K562 (cell line): ENCODE data around the gene KLHDC7A. TPM values are rescaled to one million over a fixed set of nuclear protein-coding genes. Genes with fewer than 3 reads are reported as not detected.
A peak's percentile ranks its signal among the peaks of the same experiment; 100 is the strongest.

Experiments used
- ATAC-seq: fragments of 200-7000 bp; cut with Tn5 transposase; 3 replicates; pipeline ENCODE4 v1.9.1; 2020; ENCODE audit warnings: moderate library complexity
- BruUV-seq: library from RNA; stranded (reverse); fragments of 400-500 nt; replicated peaks from 2 replicates; lab custom pipeline; 2021; lab: Mats Ljungman, UMichigan
- CTCF ChIA-PET: fragments of 300-600 bp; formaldehyde crosslinking; extraction: SDS; loops from one replicate; lab custom pipeline; 2021; ENCODE audit warnings: low intra/inter-chr PET ratio; lab: Yijun Ruan, JAX
- POLR2A ChIA-PET: fragments of 300-600, 350-650 bp; sonication (Branson Sonifier 250); formaldehyde crosslinking; extraction: SDS; loops from one replicate; lab custom pipeline; 2021; ENCODE audit warnings: antibody characterized with exemption, inconsistent platforms; lab: Yijun Ruan, JAX
- DNase-seq, 4 experiments: peaks; one replicate each; pipeline versions ENCODE4 v3.0.0 to v3.0.0-alpha.2; 2011 to 2018; ENCODE audit warnings: low spot score in 3 of 4, mixed read lengths in 3 of 4; ENCODE audit errors: extremely low read depth in 1 of 4
- FAIRE-seq: peaks from 2 replicates; lab custom pipeline; 2011; peaks lifted over from hg19 to GRCh38; lab: Jason Lieb, UNC
- H2AFZ ChIP-seq: 2 replicates; pipeline ENCODE4 v1.6.0; 2011; ENCODE audit warnings: low read depth, low read length, control low read depth, inconsistent platforms
- H3K27ac ChIP-seq: fragments of 200-600 bp; 3 replicates; pipeline ENCODE4 v1.8.0; 2011; ENCODE audit warnings: low read depth, mild to moderate bottlenecking, control low read depth, inconsistent platforms, low read length, moderate library complexity, mixed read lengths; ENCODE audit errors: extremely low read depth
- H3K27me3 ChIP-seq, 2 experiments: fragments of 300-600 bp in 1 of 2; 2 replicates in 1 of 2; 3 replicates in 1 of 2; pipeline versions ENCODE4 v1.6.0 to v1.8.0; 2011; ENCODE audit warnings: inconsistent platforms in 2 of 2, low read length in 2 of 2, mild to moderate bottlenecking in 1 of 2, mixed read lengths in 1 of 2, moderate library complexity in 1 of 2; ENCODE audit not compliant: control insufficient read depth in 2 of 2, insufficient read depth in 2 of 2
- H3K36me3 ChIP-seq: fragments of 300-600 bp; 3 replicates; pipeline ENCODE4 v1.8.0; 2011; ENCODE audit warnings: mild to moderate bottlenecking, low read length, inconsistent platforms; ENCODE audit not compliant: control insufficient read depth, insufficient read depth
- H3K4me1 ChIP-seq, 2 experiments: fragments of 200-600 bp in 1 of 2; replicated peaks in 1 of 2; 2 replicates in 1 of 2; 3 replicates in 1 of 2; pipeline versions ENCODE4 v1.5.1 to v1.8.0; 2011; ENCODE audit warnings: inconsistent platforms in 2 of 2, low read length in 2 of 2, mild to moderate bottlenecking in 1 of 2, mixed read lengths in 1 of 2, moderate library complexity in 1 of 2; ENCODE audit not compliant: control insufficient read depth in 2 of 2, insufficient read depth in 2 of 2
- H3K4me2 ChIP-seq: 2 replicates; pipeline ENCODE4 v1.6.1; 2011; ENCODE audit warnings: low read length, control low read depth, inconsistent platforms, mixed read lengths; ENCODE audit not compliant: insufficient read depth
- H3K4me3 ChIP-seq: fragments of 200-600 bp; sonication (generic), shearing (Covaris generic); 2 replicates; pipeline ENCODE4 v1.5.1; 2016; ENCODE audit warnings: control low read depth, inconsistent platforms
- H3K79me2 ChIP-seq: fragments of 200-600 bp; 3 replicates; pipeline ENCODE4 v1.8.0; 2011; ENCODE audit warnings: low read length, inconsistent platforms; ENCODE audit not compliant: control insufficient read depth, insufficient read depth
- H3K9ac ChIP-seq, 2 experiments: 2 replicates each; pipeline versions ENCODE4 v1.6.0 to v1.6.1; 2011; ENCODE audit warnings: low read depth in 2 of 2, low read length in 2 of 2, control low read depth in 1 of 2, inconsistent platforms in 1 of 2, mild to moderate bottlenecking in 1 of 2, mixed read lengths in 1 of 2; ENCODE audit not compliant: insufficient read depth in 1 of 2
- H3K9me1 ChIP-seq: one replicate; pipeline ENCODE4 v1.6.0; 2011; ENCODE audit warnings: inconsistent platforms, mild to moderate bottlenecking, low read length, moderate library complexity; ENCODE audit not compliant: control insufficient read depth, insufficient read depth
- H3K9me3 ChIP-seq: replicated peaks from 2 replicates; pipeline ENCODE4 v1.5.1; 2011; ENCODE audit warnings: low read depth, low read length, inconsistent platforms; ENCODE audit not compliant: control insufficient read depth, insufficient read depth
- H4K20me1 ChIP-seq: replicated peaks from 2 replicates; pipeline ENCODE4 v1.6.1; 2011; ENCODE audit warnings: low read length, inconsistent platforms, mixed read lengths; ENCODE audit not compliant: control insufficient read depth, insufficient read depth
- WGBS: fragments of 100-300 bp; shearing (Covaris generic); methylation state at CpG from one replicate; pipeline ENCODE4 v1.1.6; 2016; ENCODE audit warnings: low coverage, mixed read lengths; ENCODE audit not compliant: insufficient coverage; ENCODE audit errors: missing lambda C conversion rate; 5-methylcytosine and 5-hydroxymethylcytosine counted together
- in situ Hi-C: fragments of 300-500 bp; cut with MboI; formaldehyde crosslinking; loops from 4 replicates; pipeline ENCODE4 v1.15.0; 2018; ENCODE audit warnings: inconsistent platforms, mixed read lengths
- intact Hi-C: fragments of 100-400 bp; cut with micrococcal nuclease; formaldehyde crosslinking; loops from 2 replicates; pipeline ENCODE4 v1.14.2; 2022
- polyA plus RNA-seq, 8 experiments: library from polyadenylated mRNA; depleted of rRNA in 4 of 8; stranded (reverse) in 5 of 8; unstranded in 3 of 8; fragments of >200 nt; fragmentation: Nextera tagmentation in 2 of 8; fragmentation: Illumina TruSeq in 1 of 8; extraction: Ambion mirVana in 2 of 8; extraction: Trizol in 1 of 8; gene quantifications; 2 replicates each; pipeline versions ENCODE4 v1.2.1 to v1.2.3, GENCODE V29; 2011 to 2014; ENCODE audit warnings: inconsistent platforms in 1 of 8, missing spikeins in 1 of 8
- total RNA-seq, 7 experiments: library from RNA; depleted of rRNA in 6 of 7; stranded (reverse); fragments of >200 nt in 6 of 7; fragmentation: Illumina TruSeq in 2 of 7; extraction: Trizol in 2 of 7; gene quantifications; 2 replicates each; pipeline versions ENCODE4 v1.2.1 to v1.2.3, GENCODE V29; 2011 to 2021; ENCODE audit warnings: low replicate concordance in 1 of 7
- TF ChIP-seq, protein P1 (sequence below): fragments of 250-450 bp; sonication (Bioruptor Pico); IDR thresholded peaks from 2 replicates; pipeline ENCODE4 v1.4.0; 2020; ENCODE audit warnings: mild to moderate bottlenecking, moderate library complexity

The KLHDC7A gene
- total and polyA plus RNA-seq, 9 of the 15 experiments (the other 6 are each of a cell fraction or from before 2014, with no cell fraction given) = 0.01 to 0.02 (median 0.01) TPM; not detected in 6

DNA sequence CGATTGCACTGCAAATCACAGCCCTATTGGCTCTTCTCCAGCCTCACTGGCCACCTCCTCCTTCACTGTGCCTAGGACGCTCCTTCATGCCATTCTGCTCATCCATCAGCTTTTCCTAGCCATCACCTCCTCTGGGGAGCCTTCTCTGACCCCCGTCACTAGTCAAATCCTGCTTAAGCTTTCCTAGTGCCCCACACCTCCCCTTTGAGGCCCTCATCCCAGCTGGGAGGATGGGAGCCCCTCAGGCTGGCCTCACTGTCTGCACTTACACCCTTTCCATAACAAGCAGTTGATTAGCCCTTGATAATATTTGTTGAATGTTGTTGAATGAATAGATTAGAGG, 50.7 kb downstream of the KLHDC7A start:
- in situ Hi-C loops = no loop called here
- TF ChIP-seq, protein P1, sequence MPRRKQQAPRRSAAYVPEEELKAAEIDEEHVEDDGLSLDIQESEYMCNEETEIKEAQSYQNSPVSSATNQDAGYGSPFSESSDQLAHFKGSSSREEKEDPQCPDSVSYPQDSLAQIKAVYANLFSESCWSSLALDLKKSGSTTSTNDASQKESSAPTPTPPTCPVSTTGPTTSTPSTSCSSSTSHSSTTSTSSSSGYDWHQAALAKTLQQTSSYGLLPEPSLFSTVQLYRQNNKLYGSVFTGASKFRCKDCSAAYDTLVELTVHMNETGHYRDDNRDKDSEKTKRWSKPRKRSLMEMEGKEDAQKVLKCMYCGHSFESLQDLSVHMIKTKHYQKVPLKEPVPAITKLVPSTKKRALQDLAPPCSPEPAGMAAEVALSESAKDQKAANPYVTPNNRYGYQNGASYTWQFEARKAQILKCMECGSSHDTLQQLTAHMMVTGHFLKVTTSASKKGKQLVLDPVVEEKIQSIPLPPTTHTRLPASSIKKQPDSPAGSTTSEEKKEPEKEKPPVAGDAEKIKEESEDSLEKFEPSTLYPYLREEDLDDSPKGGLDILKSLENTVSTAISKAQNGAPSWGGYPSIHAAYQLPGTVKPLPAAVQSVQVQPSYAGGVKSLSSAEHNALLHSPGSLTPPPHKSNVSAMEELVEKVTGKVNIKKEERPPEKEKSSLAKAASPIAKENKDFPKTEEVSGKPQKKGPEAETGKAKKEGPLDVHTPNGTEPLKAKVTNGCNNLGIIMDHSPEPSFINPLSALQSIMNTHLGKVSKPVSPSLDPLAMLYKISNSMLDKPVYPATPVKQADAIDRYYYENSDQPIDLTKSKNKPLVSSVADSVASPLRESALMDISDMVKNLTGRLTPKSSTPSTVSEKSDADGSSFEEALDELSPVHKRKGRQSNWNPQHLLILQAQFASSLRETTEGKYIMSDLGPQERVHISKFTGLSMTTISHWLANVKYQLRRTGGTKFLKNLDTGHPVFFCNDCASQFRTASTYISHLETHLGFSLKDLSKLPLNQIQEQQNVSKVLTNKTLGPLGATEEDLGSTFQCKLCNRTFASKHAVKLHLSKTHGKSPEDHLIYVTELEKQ = no peak
- TF ChIP-seq, all 486 proteins: peak for 0
- peaks cover 19 to 41% of the 10 kb centered on the region in 2 experiments for H3K4me1 ChIP-seq
- POLR2A ChIA-PET = no interaction called here
- ATAC-seq (no peak), DNase-seq (no peak), FAIRE-seq (no peak)
- no peak overlapping the region for H2AFZ ChIP-seq
- H3K79me2 ChIP-seq = no peaks in the 10 kb centered on the region
- H3K27me3 ChIP-seq = peaks cover 3 to 18% of the 10 kb centered on the region in 2 experiments; a peak in 3 of 5 replicates
- H3K27ac ChIP-seq = no peak overlapping the region
- H3K9me1 ChIP-seq = peaks cover 5% of the 10 kb centered on the region
- no peak overlapping the region for H3K4me3 ChIP-seq
- BruUV-seq = no TSS peak
- intact Hi-C loops = no loop called here
- WGBS = 0% methylated on average over 3 of the region's 3 CpGs
- H3K4me2 ChIP-seq = peak overlapping the region; percentile 45; the same call in 1 of the 2 replicates
- no peak overlapping the region for H3K9ac ChIP-seq
- peaks cover 23% of the 10 kb centered on the region; the same call in 1 of the 2 replicates for H4K20me1 ChIP-seq
- H3K9me3 ChIP-seq = no peaks in the 10 kb centered on the region
- H3K36me3 ChIP-seq = no peaks in the 10 kb centered on the region
- CTCF ChIA-PET = no interaction called here
